Lower leg skin (tissue), 3 donors: ENCODE results near the gene MRPL43.

ENCODE experiments used
- POLR2A ChIP-seq, 2 donors: fragments of 450-650 bp; IDR thresholded peaks; one replicate each; pipeline ENCODE4 v1.6.1; 2016 to 2017; ENCODE audit warnings: antibody characterized with exemption in 2 of 2, mild to moderate bottlenecking in 1 of 2, moderate library complexity in 1 of 2
- TF ChIP-seq, protein P1 (sequence below), 3 donors: fragments of 450-650 bp; IDR thresholded peaks; one replicate each; pipeline ENCODE4 v1.5.1; 2016; ENCODE audit warnings: antibody characterized with exemption in 3 of 3, mild to moderate bottlenecking in 3 of 3, moderate library complexity in 2 of 3

GRCh38 chr10:100977436-100977835 is 9.9 kb downstream of the MRPL43 start:
- TF ChIP-seq POLR2A (IDR thresholded peaks at IDR 0.05) = no peak
- TF ChIP-seq, protein P1, sequence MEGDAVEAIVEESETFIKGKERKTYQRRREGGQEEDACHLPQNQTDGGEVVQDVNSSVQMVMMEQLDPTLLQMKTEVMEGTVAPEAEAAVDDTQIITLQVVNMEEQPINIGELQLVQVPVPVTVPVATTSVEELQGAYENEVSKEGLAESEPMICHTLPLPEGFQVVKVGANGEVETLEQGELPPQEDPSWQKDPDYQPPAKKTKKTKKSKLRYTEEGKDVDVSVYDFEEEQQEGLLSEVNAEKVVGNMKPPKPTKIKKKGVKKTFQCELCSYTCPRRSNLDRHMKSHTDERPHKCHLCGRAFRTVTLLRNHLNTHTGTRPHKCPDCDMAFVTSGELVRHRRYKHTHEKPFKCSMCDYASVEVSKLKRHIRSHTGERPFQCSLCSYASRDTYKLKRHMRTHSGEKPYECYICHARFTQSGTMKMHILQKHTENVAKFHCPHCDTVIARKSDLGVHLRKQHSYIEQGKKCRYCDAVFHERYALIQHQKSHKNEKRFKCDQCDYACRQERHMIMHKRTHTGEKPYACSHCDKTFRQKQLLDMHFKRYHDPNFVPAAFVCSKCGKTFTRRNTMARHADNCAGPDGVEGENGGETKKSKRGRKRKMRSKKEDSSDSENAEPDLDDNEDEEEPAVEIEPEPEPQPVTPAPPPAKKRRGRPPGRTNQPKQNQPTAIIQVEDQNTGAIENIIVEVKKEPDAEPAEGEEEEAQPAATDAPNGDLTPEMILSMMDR (IDR thresholded peaks at IDR 0.05) = no peak
